GM19328 (cell line): Measurements from ENCODE around the gene DIP2C.

ENCODE experiments used
- ATAC-seq: cut with Tn5 transposase; IDR thresholded peaks from one replicate; pipeline ENCODE4 v1.9.1; 2021; ENCODE audit warnings: mild to moderate bottlenecking, moderate library complexity; ENCODE audit not compliant: unreplicated experiment

DIP2C gene

DNA sequence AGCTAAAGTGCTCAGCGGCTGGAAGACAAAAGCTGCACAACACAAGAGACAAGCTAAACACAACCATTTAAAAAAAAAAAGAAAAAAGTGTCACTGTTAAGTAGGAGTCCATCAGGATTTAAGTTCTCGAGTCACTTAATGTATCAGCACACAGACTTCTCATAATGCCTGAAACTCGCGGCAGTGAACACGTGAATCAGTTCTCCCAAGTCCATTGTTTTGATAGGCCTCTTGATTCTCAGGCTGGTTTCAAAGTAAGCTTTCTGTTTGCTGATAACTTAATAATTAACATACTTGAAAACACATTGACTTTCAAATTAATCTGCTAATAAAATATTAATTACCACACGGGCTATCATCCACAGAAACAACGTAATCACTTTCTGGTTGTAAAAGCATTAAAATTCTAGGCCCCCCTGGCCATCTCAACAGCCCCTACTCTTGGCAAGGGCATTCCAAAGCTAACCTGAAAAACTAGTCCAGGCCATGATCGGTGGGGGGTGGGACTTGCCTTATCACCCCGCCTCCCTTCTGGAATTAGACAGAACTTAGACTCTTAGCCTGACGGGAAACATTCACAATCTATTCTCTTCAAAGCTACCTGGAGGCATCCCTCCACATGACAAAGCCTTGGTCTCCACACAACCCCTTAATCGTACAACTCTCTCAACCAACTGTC, 129.0 kb downstream of the DIP2C start:
- no peak for ATAC-seq

DNA sequence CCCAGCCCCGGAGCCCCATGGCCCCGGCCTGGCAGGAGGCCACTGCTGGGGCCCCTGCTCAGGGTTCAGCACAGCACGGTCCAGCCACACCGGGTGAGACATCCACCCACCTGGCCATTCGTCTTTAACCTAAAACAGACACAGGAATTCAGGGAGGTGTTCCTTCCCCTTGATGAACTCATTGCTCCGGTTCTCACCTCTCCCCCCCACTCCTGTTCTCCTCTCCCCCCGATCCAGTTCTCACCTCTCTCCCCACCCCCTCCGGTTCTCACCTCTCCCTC, 129.8 kb downstream of the DIP2C start:
- ATAC-seq: no peak

DNA sequence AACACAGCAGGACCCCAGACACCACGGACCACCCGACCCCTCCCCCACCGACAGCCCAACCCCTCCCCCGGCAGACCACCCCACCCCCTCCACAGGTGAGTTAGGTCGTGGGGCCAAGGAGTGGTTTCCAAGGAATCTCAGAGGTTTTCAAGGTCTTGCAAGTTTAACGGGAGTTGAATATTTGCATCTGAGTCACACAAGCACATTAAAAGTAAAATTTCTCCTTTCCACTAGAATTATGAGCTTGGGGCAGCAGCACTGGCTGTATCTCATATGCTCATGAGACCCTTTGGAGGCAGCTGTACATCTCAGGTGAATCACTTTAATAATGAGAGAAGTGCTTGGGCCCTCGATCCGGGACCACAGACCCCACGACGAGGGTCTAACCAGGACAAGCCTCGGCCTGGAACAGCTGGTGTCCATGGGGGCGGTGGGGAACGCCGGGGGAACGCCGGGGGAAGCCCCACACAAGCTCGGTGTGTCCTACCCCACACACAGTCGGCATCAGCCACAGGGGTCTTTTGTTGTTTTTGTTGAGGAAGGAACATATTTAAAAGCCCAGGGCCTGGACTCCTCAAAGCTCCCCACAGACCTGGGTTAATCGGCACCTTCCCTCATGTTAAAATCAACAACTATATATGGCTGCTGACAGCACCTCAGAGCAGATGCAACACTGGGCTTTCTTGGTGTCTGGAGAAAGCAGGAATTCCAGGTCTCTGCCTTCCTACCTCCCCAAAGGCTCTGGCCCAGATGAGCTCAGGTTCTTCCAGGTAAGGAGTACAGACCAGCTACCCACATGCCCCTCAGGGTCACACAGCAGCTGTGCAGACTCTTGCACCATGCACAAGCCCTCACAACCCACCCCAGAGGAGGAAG, 130.3 kb downstream of the DIP2C start:
- ATAC-seq: no peak

DNA sequence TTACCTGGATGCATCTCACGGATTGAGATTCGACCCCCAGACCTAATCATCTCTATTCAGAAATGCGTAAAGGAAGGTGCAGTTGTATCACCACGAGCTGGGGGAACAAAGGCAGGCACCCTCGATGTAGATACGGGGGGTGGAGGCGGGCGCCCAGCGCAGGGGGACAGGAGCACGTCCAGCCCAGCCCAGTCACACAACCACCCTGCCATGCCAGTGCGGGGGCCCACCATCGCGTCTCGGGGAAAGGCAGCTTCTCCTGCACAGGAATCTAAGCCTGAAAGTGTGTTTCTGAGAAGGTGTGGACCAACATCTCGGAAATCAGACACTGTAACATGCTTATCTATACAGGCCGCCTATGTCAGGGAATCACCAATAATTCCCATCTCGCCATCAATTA, 131.1 kb downstream of the DIP2C start:
- ATAC-seq: no peak

DNA sequence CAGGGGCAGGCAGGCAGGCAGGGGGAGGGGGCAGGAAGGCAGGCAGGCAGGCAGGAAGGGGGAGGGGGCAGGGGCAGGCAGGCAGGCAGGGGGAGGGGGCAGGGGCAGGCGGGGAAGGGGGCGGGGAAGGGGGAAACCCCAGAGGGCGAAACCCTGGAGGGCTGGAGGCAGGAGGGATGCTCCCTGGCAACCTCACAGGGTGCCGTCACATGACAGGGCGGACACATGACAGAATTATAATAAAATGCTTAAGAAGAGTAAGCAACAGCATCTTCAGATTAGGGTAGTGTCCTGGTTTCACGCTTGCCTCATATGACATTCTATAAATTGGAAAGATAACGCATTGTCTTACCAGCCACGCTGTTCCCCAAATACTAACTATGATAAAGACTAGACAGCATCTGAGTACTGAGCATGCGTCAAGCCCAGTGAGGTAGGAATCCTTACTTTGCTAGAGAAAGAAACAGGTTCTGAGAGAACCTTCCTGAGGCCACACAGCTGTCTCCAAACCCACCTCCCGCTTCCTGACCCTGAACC, 131.6 kb downstream of the DIP2C start:
- ATAC-seq: no peak

DNA sequence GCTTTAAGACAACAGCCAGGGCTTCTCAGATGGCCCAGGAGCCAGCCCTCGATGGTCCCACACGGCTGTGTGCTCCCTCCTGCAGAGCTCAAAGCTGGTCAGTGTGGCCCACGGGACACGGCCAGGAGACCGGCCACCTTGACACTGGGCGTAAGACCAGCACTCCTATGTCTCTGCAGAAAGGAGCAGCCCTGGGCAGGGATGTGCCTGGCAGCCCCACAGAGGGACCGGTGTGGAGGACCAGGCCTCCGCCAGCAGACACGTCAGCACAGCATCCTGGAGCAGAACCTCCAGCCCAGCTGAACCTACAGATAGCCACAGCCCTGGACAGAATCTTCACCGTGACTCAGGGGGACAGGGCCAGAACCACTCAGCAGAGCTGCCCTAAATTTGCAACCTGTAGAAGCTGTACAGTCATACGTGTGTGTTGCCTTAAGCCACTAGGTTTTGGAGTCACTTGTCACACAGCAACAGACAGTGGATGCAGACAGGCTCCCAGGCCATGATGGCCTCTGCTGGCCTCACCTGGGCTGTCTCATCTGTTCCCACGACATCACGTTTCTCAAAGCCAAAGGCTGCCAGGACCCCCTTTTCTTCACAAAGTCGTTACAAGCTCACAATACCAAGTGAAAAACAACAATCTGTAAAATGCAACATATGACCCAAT, 132.4 kb downstream of the DIP2C start:
- no peak for ATAC-seq

DNA sequence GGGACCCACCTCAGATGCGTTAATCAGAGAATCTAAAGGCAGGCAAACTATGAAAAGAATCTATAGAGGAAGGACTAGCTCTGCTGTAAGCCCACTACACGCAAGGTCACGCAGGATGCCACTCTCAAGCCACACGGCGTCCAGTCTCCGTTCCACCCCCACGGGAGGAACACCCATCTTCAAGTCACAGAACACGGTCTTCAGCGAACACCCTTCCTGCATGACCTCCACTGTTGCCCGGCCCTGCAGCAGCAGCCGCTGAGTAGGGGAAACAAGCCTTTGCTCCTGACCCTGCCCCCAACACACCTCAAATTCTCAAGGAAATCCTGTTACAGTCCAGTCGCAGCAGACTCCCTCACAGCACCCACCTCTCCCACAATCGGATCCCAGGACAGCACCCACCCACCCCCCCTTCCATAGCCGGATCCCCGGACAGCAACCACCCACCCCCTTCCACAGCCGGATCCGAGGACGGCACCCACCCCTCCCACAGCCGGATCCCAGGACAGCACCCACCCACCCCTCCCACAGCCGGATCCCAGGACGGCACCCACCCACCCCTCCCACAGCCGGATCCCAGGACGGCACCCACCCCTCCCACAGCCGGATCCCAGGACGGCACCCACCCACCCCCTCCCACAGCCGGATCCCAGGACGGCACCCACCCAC, 133.7 kb downstream of the DIP2C start:
- no peak for ATAC-seq

DNA sequence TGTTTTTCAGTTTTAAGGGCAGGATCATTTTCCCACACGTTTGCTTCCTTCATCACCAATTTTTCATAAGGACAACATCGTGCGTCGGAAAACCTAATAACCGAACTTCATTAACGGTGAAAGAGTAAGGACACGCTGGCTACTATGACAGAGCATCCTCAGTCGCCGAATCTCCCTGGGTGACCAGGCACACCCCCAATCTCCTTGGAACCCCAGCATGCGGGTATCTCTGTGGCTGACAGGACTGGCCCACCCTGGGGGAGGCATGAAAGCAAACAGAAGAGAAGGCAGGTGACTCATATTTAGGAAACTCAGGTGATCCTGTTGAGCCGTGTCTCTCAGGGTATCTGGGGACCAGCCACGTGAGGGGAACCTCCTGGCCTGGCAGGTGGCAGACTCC, 134.2 kb downstream of the DIP2C start:
- ATAC-seq: no peak

DNA sequence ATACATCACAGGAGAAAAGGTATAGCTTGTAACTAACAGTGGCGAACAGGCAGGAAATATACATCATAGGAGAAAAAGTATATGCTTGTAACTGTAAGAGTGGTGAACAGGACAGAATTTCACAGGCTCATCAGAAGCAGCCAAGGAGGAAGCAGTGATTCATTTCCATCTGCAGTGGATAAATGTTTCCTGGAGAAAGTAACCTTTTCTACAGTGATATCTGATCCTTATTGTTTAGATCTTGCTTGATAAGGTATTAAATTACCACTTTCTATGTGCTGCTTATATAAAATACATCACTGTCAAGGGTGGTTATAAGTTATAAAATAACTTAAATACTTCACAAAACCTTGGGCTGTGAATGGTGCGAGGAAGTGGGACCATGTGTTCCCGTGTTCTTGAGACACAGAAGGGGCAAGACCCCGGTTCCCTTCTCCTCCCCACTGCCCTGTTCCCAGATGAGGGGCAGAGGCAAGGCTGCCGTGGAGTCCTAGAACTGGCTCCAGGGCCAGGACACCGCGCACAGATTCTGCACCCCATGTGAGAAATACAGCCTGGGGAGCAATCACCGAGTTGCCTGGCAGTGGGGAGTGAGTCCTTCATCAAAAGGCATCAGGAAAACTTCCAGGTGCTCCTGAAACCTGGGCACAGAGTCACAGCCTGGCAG, 135.2 kb downstream of the DIP2C start:
- ATAC-seq: no peak

DNA sequence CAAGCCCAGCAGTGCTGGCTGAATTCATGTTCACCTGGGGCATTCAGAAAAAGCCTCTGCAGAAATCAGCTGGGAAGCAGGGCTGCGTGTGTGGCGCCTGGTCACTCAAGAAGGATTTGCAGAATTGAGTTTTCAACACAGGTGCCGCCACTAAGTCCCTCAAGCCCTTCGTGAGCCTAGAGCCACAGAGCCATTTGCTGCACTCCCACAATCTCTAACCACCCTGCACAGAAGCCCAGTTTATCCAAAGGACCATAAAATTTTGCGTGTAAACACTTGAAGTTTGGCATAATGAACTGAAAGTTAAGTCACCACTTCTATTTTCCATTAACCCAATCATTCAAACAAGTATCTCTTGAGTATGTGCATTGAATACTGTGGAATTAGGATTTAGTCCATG, 136.2 kb downstream of the DIP2C start:
- no peak for ATAC-seq

DNA sequence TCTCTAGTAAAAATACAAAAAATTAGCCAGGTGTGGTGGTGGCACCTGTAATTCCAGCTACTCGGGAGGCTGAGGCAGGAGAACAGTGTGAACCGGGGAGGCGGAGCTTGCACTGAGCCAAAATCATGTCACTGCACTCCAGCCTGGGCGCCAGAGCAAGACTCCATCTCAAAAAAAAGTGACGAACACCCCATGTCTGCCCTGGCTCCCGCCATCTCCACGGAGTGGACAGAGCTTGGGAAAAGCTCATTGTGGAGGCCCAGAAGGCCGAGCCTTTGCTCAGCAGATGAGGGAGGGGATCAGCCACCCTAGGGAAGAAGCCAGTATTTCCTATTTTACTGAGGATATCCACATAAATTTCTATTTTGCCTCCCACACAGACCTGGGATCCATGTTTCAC, 136.8 kb downstream of the DIP2C start:
- ATAC-seq: no peak

DNA sequence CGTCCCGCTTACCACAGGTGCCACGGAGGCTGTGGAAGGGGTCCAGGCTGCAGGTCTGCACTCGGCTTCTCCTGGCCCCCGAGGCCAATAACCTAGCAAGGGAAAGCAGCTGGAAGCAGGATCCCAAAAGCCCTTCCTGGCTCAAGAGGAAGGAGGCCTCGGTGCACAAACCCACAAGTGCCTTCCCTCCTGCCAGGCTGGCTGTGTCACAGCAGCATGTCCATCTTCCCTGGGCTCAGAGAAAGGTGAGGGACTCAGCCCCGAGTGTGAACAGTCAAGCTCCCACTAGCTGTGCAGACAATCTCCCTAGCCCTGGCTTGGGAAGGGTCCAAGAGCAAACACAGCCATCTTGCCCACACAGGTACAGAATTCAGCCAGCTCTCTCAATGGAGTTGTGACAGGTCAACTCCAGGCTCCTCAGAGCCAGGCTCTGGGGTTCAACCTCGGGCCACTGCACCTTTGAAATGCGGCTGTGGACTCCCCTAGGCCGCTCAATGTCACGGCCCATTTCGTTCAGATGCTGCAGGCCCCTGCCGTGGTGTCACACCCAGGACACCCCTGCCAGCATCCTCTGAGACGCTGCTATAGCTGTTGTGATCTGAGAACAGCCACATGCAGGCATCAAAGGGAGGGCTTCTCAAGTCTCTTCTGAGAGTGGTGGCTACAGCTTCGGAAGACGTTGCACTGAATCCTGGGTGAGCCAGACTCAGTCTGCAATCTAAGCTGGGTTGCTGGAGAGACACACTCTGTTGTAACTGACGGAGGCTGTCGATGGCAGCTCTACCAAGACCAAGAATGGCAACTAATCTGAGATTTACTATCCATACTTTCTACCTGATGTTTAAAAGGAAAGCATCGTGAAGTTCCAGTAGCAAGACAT, 137.9 kb downstream of the DIP2C start:
- no peak for ATAC-seq

DNA sequence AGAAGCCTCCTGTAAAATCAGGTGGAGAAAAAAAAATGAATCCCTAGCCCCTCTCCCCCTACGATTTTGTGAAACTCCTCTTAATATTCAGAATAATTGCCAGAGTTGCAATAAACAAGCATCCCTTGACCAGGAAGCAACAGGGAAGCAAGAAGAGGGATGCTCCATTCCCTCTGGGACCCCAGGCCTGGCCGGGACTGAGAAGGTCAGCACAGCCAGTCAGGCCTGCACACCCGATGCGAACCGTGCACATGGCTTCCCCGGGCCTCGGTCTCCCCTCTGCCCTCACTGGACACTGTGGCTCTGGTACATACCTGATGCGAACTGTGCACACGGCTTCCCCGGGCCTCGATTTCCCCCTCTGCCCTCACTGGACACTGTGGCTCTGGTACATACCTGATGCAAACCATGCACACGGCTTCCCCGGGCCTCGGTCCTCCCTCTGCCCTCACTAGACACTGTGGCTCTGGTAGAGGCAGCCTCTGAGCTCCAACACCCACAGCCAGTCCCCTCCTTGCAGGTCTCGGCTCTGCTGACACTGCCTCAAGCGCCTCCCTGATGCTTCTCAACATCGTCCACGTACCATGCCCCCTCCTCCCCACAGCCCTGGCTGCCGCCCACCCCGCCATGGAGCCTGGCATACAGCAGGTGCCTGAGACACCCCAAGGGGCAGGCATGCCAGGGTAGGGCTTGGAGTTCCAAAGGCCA, 138.6 kb downstream of the DIP2C start:
- ATAC-seq: no peak

DNA sequence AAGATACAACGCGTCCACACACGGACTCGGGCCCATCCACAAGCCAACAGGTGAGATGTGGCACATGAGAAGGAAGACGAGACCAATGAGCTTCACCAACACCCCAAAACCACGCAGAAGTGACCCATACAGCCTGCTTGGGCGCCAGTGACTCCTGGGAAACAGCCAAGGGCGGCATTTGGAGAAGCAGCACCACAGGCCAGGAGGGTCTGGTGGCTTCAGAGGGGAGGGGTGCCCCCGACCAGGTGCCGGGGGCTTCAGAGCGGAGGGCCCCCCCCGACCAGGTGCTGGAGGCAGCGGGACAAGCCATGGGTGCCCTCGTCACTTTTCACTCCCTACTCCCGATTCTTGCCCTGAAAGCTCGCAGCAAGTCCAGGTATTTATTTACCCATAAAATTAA, 140.1 kb downstream of the DIP2C start:
- ATAC-seq: no peak

DNA sequence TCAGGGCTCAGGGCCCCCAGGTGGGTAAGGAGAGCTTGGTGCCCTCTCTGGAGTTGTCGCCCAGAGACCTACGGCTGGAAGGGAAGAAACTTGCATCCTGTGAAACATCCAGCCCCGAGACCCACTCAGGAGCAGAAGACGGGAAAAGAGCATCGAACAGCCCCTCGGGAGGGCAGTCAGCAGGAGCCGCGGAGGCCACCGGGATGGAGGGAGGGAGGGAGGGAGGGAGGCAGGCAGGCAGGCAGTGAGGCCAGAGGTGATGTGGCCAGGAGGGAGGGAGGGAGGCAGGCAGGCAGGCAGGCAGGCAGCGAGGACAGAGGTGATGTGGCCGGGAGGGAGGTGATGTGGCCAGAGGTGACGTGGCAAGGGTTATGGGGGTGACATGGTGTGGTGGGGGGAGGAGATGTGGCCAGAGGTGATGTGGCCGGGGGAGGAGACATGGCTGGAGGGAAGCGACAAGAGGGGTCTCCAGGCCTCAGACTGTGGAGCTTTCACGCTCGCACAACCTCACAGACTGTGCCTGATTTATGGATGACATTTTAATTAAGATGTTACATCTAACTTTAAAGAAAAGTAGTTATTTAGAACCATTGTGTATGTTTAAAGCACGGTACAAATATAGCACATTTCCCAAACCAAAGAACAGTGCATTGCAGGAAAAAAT, 141.1 kb downstream of the DIP2C start:
- ATAC-seq: no peak

DNA sequence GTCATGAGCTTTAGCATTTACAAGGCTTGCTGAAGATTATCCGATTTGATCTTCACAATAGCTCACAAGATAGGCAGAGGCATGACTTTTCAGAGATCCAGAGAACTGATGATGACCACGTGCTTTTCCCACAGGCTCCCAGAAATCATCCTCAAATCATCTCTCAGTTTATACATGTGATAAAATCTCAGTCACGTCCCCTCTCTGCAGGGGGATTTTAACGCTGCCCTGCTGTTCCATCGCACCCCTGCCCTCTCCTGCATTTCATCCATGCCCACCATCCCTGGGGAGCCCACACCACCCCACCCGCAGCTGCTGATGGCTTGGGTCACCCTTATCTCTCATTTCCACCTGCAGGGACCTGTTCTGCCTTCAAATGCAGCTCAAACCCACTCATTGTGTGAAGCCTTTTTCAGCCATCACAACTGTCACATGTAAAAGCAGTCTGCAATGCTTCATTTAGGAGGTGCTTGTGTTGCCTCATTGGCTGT, 141.8 kb downstream of the DIP2C start:
- ATAC-seq: no peak

DNA sequence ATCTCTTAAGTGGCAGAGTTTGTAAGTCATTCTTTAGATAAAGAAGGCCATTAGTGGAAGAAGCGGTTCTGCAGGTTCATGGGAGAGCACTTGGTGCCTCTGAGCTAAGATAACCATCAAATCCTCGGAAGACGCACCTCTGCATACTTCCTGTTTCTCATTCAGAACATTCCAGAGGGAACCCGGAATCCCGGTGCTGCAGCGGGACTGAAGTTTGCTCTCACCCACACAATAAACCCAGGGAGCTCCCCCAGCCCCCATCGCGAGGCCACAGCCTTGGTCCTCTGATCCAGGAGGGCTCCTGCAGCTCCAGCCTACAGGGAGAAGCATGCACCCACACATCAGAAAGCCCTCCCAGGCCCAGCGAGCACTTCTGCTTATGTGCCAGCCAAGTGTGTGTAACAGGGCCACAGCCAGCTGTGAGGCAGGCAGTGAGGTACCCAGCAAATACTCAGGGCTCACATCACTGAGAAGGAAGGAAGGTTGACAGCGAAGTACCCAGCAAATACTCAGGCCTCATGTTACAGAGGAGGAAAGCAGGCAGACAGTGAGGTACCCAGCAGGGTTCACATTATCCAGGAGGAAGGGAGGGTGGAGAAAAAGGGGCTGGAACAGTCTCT, 142.4 kb downstream of the DIP2C start:
- no peak for ATAC-seq

DNA sequence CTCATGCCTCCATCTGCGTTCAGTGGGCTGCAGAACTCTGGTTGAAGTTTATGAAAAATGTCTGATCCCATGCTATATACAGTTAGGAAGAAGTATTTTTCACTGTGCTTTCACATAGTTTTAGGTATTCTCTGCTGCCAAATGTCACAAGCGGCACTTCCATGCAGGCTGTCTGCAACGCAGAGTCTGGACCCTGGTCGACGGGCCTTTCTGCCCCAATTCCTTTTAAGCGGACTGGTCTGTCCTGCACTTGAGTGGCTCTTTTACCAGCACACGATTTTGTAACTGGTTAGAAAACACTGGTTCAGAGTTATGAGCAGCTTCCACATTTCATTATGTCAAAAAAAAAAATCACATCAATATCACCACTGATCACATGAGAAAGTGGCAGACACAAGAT, 143.0 kb downstream of the DIP2C start:
- no peak for ATAC-seq
